GM18499 (cell line): ENCODE measurements around the gene ITGA2.
"Not testable (repeated sequence)": the region's sequence is repeated elsewhere in the genome, so short reads cannot be mapped to it uniquely, and the experiment has no call there.

ENCODE experiments used
- ATAC-seq: cut with Tn5 transposase; IDR thresholded peaks from one replicate; pipeline ENCODE4 v1.9.1; 2021; ENCODE audit warnings: moderate number of reproducible peaks; ENCODE audit not compliant: insufficient read depth, unreplicated experiment

ITGA2 gene

DNA sequence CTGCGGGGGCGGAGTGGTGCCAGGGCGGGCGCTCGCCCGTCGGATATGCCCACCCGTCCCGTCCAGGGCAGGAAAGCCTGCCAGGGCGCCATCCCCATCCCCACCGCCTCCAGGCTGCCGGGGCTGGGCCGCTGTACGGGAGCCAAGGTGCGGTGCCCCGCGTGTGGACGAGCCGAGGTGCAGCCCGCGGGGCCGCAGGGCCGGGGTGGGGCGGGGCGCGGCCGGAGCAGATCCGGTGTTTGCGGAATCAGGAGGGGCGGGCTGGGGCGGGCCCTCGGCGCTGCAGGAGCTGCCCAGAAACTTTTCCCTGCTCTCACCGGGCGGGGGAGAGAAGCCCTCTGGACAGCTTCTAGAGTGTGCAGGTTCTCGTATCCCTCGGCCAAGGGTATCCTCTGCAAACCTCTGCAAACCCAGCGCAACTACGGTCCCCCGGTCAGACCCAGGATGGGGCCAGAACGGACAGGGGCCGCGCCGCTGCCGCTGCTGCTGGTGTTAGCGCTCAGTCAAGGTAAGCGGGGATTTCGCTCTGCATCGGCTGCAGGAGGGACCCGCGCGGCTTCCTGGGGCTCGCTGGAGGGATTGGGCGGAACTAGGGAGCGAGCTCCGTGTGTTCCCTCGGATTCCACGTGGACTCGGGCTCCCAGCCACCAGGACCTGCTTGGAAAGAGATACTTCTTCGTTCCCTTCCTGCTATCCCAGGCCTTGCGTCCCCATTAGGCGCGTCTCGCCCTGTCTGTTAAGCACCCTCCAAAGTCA lies at the start of gene ITGA2:
TSS of gene ITGA2 (plus strand) at position 328 of the 756 bp plus-strand sequence. CDS start at position 445, 117 bp downstream.
- no peak for ATAC-seq

DNA sequence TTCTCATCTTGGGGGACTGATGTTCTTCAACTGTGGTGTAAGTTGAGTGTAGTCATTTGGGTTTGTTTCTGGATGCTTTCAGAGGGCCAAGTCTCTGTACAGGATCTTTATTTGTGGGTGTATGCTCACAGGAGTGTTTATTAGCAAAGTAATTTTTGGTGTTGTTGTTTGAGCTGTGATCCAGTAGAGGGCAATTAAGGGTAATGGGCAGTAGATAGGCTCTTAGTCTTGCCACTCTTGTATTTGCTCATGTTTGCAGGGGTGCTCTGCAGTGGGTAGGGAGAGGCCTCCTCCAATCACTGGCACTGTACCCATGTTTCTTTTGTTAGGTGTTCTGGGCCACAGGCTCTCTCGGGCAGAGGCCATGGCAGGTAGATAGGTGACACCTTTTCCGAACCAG lies 45.9 kb upstream of the ITGA2 start:
- ATAC-seq: no peak

DNA sequence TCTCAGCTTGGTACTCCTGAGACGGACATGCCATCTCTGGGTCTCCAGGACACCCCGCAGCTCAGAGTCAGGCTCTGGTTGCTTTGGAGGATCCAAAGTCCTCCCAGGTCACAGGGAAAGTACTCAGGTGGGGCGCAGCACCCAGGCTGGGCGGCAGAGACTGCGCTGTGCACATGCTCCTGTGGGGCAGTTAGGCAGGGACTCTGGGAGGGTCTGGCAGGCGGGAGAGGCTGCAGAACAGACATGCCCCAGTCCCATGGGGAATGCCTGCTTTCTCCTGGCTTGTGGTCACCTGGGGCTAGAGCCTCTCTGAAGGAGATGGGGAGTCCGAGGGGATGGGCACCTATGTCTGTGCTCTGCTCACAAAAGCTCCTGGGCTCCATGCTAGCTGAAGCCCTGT lies 45.3 kb upstream of the ITGA2 start:
- no peak for ATAC-seq

GRCh38 chr5:52945040-52945439 lies 44.1 kb upstream of the ITGA2 start:
- no peak for ATAC-seq

DNA sequence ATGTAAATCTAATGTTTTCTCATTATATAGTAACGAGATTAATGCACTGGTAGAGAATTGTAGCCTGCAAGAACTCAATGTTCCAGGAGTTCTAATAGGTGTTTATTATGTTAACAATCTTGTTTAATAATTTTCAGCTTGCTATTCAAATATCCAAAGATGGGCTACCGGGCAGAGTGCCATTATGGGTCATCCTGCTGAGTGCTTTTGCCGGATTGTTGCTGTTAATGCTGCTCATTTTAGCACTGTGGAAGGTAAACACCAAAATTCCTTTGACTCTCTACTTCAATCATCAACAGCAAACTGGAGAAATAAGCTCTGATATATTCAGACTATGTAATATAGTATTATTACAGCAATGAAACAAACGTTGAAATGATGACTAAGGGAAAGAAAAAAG lies 41.9 kb upstream of the ITGA2 start:
- no peak for ATAC-seq

GRCh38 chr5:52947851-52948250 lies 41.3 kb upstream of the ITGA2 start:
- ATAC-seq: no peak

DNA sequence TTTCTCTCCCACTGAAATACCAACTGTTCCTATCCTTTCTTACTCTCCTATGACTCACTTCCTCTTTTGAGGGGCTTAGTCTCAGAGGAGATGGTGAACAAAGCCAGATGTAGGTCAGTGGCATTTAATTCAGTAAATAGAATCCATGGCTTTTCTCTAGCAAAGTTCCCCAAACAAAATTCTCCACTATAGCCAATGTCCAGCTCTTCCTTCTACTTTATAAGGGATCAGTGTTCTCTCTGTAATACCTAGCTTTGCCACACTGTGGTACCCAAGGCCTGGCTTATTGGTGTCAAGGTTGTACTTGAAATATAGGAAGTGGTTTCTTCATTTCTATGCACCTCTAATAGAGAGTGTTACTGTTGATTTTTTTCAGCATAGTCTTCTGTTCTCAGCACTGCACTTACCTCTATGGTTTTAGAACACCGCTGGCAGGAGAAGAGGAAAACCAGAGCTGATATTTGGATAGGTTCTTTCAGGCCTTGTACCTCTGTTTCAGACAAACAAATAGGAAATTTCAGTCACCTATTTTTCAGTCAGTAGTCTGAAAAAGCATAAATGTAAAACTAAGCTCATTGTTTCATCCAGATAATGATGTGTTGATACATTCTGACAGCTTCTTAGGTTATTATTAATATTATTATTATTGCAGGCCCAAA lies 40.6 kb upstream of the ITGA2 start:
- ATAC-seq: peak; percentile 98

GRCh38 chr5:52950686-52951085 lies 38.5 kb upstream of the ITGA2 start:
- no peak for ATAC-seq

- ATAC-seq: no peak
These were observed 36.7 kb upstream of the ITGA2 start for GRCh38 chr5:52952483-52952882.

DNA sequence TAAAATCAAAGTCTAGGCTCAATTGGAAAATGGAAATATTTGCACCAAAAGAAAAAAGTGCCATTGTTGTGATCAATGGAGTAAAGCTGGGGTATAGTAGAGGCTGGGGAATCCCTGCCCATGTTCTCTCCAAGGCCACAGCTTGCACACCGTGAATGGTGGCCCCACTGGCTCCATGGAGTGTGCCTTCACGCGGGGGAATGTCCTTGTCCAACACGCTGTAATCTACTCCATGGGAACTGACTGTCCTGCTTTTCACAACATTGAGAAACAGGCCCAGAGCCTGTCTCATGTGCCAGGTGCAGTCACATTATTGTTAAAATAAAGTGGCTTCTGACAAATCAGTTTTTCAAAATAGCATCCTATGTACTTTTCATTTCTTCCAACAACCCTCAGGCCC lies 33.1 kb upstream of the ITGA2 start:
- ATAC-seq: no peak

DNA sequence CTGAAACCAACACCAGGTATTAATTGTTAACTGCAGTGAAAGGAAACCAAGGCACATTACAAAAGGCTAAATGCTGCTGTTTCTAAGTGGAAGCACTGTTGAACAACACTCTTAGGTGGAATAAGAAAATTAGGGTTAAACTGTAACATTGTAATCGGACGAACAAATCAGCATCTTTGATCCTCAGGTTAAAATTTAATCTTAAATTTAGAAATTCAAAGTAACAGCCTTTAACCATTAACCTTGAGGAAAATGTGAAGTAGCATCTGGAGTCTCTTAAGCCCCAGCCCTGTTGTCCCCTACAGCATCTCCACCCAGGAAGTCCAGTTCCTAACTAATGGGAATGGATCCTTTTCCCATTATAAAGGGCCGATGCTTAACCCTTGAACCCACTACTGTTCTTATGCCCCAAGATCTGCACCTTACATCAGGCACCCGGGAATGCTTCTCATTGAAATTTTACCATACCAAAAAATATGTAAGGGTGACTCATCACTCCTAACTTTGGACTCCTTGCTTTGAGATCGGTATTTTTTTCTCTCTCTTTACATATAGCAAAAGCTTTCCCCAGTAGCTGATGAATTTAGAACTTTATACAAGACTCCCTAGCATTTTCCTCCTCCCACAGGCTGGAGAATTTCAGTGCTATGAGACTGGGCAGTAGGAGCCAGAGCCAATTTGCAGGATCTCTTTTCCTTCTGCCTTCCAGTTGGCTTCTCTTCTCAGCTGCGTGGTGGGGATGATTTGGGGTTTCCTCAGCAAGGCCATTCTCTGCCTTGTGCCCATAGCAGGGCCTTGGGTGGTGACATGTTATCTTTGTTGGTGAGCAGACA lies 32.0 kb upstream of the ITGA2 start:
- no peak for ATAC-seq

DNA sequence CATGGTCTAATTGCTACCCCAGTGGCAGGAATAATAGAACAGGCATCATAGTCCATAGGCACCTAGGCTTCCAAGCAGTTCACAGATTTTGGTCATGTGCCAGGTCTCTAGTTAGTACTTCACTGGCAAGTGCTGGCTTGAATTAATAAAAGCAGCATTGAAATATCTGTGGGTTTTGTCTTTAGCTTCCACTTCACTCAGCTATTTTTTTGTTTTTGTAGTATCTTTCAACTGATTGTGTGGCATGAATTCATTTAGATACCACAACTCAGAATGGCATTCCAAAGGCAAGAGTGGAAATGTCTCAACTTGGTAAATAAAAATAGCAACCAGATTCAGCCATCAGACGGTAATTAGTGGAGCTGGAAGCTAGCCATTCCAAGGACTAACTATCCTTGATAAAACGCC lies 27.9 kb upstream of the ITGA2 start:
- no peak for ATAC-seq

GRCh38 chr5:52963636-52964035 lies 25.5 kb upstream of the ITGA2 start:
- no peak for ATAC-seq

DNA sequence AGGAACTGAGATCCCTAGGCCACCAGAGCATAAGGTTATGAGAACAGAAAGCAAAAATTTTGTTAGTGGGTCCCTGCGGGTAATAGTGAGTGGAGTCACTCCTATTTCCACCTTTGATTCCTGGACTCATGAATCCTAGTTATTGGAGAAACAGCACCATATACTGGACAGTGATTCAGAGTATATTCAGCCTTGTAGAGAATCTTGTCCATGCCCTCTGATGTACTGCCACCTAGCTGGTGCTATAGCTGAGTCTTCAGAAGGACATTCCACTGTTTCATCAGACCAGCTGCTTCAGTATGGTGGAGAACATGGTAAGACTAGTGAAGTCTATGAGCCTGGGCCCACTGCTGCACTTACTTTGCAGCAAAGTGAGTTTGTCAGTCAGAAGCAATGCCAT lies 25.0 kb upstream of the ITGA2 start:
- ATAC-seq: no peak

DNA sequence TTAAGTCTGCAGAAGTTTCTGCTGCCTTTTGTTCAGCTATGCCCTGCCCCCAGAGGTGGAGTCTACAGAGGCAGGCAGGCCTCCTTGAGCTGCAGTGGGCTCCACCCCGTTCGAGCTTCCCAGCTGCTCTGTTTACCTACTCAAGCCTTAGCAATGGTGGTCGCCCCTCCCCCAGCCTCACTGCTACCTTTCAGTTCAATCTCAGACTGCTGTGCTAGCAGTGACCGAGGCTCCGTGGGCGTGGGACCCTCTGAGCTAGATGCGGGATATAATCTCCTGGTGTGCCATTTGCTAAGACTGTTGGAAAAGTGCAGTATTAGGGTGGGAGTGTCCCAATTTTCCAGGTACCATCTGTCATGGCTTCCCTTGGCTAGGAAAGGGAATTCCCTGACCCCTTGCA lies 13.0 kb upstream of the ITGA2 start:
- not testable (repeated sequence) for ATAC-seq

DNA sequence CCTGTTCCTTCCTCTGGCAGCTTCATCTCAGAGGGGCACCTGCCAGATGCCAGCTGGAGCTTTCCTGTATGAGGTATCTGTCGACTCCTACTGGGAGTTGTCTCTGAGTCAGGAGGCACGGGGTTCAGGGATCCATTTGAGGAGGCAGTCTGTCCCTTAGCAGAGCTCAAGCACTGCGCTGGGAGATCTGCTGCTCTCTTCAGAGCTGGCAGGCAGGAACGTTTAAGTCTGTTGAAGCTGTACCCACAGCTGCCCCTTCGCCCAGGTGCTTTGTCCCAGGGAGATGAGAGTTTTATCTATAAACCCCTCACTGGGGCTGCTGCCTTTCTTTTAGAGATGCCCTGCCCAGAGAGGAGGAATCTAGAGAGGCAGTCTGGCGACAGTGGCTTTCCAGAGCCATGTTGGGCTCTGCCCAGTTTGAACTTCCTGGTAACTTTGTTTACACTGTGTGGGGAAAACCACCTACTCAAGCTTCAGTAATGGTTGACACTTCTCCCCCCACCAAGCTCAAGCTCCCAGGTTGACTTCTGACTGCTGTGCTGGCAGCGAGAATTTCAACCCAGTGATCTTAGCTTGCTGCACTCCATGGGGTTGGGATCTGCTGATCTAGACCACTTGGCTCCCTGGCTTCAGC lies 11.8 kb upstream of the ITGA2 start:
- ATAC-seq: no peak

GRCh38 chr5:52981507-52981906 lies 7.6 kb upstream of the ITGA2 start:
- ATAC-seq: no peak

DNA sequence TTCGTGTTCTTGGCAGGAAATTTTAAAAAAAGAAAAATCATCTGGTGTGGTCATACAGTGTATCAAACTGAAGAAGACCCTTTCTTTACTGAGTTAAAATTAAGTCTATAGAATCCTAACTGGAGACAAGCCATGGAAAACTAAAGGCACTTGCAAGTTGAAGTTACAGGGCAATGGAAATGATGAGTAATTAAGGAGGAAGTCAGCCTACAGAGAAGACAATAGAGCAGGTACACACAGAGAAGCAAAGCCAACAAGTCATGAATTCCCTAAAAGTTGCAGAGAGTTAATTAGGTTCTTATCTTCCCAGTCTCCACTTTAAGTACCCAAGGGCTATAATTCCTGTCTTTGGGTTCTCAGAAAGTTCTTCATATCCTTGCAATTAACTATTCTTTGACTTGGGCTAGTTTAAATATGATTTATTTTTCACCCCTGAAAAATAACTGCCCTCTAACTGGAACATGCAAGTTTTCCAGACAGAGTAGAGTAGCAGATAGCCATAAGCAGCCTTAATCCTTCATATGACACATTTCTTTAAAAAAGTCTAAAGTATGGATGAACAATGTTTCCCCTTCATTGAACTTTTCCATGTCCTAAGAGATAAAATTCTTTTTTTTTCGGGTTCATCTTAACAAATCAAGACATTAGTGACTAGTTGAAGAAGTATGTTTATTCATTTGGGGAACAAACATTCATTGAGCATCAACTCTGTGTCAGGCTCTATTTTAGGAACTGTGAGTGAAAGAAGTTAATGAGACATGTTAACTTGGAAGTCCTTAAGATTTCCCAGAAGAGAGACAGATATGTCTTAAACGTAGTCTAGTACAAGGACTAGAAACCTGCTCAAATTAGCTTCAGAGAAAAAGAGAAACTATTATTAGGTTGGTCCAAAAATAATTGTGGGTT lies 5.2 kb upstream of the ITGA2 start:
- ATAC-seq: no peak

DNA sequence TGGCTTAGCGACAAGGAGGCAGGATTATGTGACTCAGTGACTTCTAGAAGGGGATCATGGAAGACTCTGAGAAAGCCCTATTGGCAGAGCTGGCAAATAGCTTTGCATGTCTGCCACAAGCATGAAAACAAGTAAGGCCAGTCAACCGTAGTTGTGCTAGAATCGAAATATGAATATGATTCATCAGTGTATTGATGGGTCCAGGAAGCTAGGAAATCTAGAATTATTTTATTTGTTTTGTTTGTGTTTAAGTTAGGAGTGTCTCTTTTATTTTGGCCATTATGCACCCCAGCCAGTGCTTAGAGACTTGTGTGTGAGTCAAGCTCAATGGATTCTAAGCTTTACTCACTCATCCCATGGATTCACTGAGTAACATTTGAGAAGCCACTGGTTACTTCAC lies 3.8 kb upstream of the ITGA2 start:
- ATAC-seq: no peak
